Hepatocyte (in vitro differentiated cells): ENCODE data around the gene PCDHGB4.
"Not testable (repeated sequence)": the region's sequence is repeated elsewhere in the genome, so short reads cannot be mapped to it uniquely, and the experiment has no call there.

Source experiments
- CTCF ChIP-seq: fragments of 200-600 bp; sonication (generic); IDR thresholded peaks from 2 replicates; pipeline ENCODE4 v1.5.1; 2016; ENCODE audit warnings: antibody characterized with exemption, mild to moderate bottlenecking; ENCODE audit not compliant: poor library complexity
- EZH2 ChIP-seq: fragments of 200-600 bp; sonication (generic); IDR thresholded peaks from 2 replicates; pipeline ENCODE4 v1.6.1; 2016; ENCODE audit warnings: antibody characterized with exemption, mild to moderate bottlenecking, borderline replicate concordance

GRCh38 chr5:141387557-141388311, at the start of gene PCDHGB4:
- TF ChIP-seq CTCF, result peak; percentile 62
- TF ChIP-seq EZH2, result not testable (repeated sequence)
